ENCODE data around the gene SOS1. TPM values are rescaled to one million over a fixed set of nuclear protein-coding genes. Genes with fewer than 3 reads are reported as not detected.

SOS1 gene
- total RNA-seq, 1 donor from 2014 or later: 8.2 TPM

DNA sequence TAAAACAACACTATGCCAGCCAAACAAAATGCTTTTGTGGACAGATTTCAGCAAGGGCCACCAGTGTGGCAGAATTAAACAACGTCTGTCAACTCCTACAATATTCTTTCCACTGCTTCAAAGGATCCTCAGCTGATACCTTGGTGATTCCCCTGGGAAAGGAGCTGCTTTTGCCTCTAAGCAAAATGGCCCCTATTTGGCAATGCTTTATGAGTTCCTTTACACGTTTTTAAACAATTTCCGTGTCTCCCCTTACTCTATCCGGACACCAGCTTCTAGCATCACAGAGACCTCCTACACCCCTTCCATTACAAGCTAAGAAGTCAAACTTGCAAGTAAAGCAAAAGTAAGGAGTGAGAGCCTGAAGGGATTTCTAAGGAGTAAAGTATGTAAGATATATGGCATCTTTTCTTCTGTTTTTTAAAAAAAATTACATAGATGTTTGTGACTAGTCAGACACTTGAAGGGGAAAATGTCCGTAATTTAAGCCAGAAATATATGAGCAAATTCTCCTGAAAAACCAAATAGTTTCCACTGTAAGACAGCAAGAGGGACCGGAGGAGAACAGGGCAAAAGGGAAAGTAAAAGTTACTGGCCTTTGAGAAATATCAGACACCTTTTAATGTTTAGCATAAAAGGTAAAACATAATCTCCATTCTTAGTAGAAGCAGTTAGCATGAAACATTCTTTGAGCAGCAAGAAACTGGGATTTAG lies 1.9 kb downstream of the SOS1 start:
- Histone ChIP-seq H3K4me3 (ENCODE audit: low read depth, low read length) (peak overlapping the region; percentile 63), H3K36me3 (ENCODE audit: control insufficient read depth, insufficient read depth, low read length) (no peaks in the 10 kb centered on the region), H3K27me3 (ENCODE audit: control insufficient read depth, insufficient read depth, low read length) (no peaks in the 10 kb centered on the region)
- TF ChIP-seq CTCF (IDR thresholded peaks at IDR 0.05; ENCODE audit: insufficient read depth, low read length, severe bottlenecking): no peak
- FAIRE-seq: no peak
- DNase-seq (ENCODE audit: low read depth): no peak

DNA sequence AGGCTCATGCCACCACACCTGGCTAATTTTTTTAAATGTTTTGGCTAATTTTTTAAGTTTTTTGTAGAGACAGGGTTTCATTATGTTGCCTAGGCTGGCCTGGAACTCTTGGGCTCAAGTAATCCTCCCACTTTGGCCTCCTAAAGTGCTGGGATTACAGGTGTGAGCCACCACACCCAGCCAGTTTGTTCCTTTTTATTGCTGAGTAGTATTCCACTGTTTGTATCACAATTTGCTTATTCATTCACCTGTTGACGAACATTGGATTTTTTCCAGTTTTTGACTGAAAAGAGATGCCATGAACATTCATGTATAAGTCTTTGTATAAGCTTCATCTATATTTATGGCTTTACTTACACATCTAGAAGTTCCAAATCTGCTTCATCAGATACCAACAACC lies 5.3 kb downstream of the SOS1 start:
- Histone ChIP-seq H3K27me3 (ENCODE audit: control insufficient read depth, insufficient read depth, low read length) (no peaks in the 10 kb centered on the region), H3K4me3 (ENCODE audit: low read depth, low read length) (no peak overlapping the region), H3K36me3 (ENCODE audit: control insufficient read depth, insufficient read depth, low read length) (no peaks in the 10 kb centered on the region)
- no peak for FAIRE-seq
- no peak for TF ChIP-seq CTCF (IDR thresholded peaks at IDR 0.05; ENCODE audit: insufficient read depth, low read length, severe bottlenecking)
- DNase-seq (ENCODE audit: low read depth): no peak

DNA sequence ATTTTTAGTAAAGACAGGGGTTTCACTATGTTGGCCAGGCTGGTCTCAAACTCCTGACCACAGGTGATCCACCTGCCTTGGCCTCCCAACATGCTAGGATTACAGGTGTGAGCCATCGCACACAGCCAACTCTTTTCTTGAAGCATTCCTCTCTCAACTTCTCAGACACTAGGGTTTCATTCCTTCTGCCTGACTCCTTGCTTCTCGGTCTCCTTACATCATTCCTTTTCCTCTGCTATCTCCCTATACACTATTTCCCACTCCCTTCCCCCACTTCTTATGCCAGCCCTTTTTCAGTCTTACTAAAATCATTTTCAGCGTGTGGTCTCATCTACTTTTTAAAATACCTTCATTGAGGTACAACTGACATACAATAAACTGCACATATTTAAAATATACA lies 6.1 kb downstream of the SOS1 start:
- no peak for TF ChIP-seq CTCF (IDR thresholded peaks at IDR 0.05; ENCODE audit: insufficient read depth, low read length, severe bottlenecking)
- Histone ChIP-seq H3K4me3 (ENCODE audit: low read depth, low read length) (no peak overlapping the region), H3K36me3 (ENCODE audit: control insufficient read depth, insufficient read depth, low read length) (no peaks in the 10 kb centered on the region), H3K27me3 (ENCODE audit: control insufficient read depth, insufficient read depth, low read length) (no peaks in the 10 kb centered on the region)
- no peak for DNase-seq (ENCODE audit: low read depth)
- no peak for FAIRE-seq

- DNase-seq (ENCODE audit: low read depth): no peak
- FAIRE-seq: no peak
- H3K36me3 ChIP-seq (ENCODE audit: control insufficient read depth, insufficient read depth, low read length): no peaks in the 10 kb centered on the region
- no peak for TF ChIP-seq CTCF (IDR thresholded peaks at IDR 0.05; ENCODE audit: insufficient read depth, low read length, severe bottlenecking)
- H3K27me3 ChIP-seq (ENCODE audit: control insufficient read depth, insufficient read depth, low read length): no peaks in the 10 kb centered on the region
- H3K4me3 ChIP-seq (ENCODE audit: low read depth, low read length): no peak overlapping the region
These were observed 11.3 kb downstream of the SOS1 start for GRCh38 chr2:39109537-39109936.

GRCh38 chr2:39108377-39108776 lies 12.5 kb downstream of the SOS1 start:
- H3K4me3 ChIP-seq (ENCODE audit: low read depth, low read length): no peak overlapping the region
- FAIRE-seq (no peak), DNase-seq (ENCODE audit: low read depth) (no peak)
- no peak for TF ChIP-seq CTCF (IDR thresholded peaks at IDR 0.05; ENCODE audit: insufficient read depth, low read length, severe bottlenecking)
- no peaks in the 10 kb centered on the region for H3K27me3 ChIP-seq (ENCODE audit: control insufficient read depth, insufficient read depth, low read length)
- H3K36me3 ChIP-seq (ENCODE audit: control insufficient read depth, insufficient read depth, low read length): no peaks in the 10 kb centered on the region

DNA sequence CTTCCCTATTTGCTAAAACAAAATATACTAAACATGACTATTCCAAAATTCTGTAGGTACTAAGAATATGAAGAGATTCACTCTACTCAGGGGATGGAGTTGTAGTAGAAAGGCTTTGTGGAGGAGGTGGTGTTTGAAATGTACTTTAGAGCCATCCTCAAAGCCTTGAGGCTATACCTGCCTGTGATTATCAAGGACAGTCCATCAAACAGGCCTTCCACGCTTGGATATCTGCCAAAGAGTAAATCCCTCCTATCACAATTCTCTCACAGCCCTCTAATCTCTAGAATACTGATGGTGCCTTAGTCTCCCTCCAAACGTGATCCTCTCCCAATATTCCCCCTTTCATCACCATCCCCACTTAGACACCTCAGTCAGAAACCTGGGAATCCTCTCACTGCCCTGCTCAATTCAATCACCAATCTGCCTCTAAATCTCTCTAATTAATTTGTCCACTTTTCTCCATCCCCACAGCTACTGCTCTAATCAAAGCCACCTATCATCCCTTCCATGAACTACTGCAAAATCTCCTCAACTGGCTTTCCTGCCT lies 13.1 kb downstream of the SOS1 start:
- peak; percentile 7 for FAIRE-seq
- no peak overlapping the region for H3K4me3 ChIP-seq (ENCODE audit: low read depth, low read length)
- DNase-seq (ENCODE audit: low read depth): no peak
- no peak for TF ChIP-seq CTCF (IDR thresholded peaks at IDR 0.05; ENCODE audit: insufficient read depth, low read length, severe bottlenecking)
- no peaks in the 10 kb centered on the region for H3K36me3 ChIP-seq (ENCODE audit: control insufficient read depth, insufficient read depth, low read length)
- no peaks in the 10 kb centered on the region for H3K27me3 ChIP-seq (ENCODE audit: control insufficient read depth, insufficient read depth, low read length)
